DMS 273 (cell line): ENCODE measurements around the gene SPSB4.

Experiments
- DNase-seq: peaks from one replicate; lab custom pipeline; 2025; ENCODE audit not compliant: unreplicated experiment; lab: John Stamatoyannopoulos, UW

SPSB4 gene

DNA sequence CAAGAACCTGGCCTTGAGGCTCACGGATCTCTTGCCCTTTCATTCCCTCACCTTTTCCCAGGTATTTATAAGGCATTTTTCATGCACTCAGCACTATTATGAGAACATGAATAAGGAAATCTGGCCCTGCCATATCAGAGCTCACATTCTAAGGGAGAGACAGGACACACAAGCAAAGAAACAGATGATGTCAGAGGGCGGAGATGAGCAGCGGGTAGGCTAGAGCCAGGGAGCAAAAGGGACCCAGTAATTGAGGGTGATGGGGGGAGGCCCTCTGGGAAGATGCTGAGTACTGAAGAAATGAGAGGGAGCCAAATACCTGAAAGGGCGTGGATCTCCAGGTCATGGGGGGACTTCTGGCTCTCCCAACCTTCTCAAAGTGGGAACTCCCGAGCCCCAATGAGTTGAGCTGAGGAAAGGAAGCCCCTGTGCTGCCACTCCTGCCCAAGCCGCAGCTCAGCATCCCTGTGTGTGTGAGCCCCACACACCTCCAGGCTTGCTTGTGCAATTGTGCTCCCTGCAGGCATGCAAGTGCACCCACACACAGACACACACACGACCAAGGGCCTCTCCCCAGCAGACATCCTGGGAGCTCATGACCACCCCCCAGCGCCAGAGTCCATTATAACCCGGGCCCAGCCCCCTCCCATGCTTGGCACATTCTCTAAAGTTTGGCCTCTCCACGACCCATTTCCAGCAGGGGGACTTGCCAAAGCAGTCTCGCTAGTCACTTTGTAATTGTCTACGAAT lies 99.1 kb downstream of the SPSB4 start:
- peak; percentile 57 for DNase-seq

GRCh38 chr3:141150931-141151330 lies 99.8 kb downstream of the SPSB4 start:
- no peak for DNase-seq

DNA sequence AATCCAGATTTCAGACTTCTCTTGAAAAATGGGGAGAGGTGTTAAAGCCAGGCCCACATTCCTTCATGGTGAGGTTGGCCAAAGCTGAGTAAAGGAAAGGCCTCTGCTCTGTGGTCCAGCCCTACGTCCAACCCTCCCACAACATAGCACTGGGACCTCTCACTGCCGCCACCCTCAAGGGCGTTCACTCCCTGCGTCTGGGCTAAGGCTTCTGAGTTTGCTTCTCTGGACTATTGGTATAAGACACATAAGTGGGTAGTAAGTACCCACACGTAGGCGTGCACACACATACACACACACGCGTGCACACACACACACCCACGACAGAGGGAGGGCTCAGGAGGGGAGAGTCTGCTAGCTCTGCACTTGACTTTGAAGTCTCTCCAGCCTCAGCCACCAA lies 100.3 kb downstream of the SPSB4 start:
- DNase-seq, result no peak

DNA sequence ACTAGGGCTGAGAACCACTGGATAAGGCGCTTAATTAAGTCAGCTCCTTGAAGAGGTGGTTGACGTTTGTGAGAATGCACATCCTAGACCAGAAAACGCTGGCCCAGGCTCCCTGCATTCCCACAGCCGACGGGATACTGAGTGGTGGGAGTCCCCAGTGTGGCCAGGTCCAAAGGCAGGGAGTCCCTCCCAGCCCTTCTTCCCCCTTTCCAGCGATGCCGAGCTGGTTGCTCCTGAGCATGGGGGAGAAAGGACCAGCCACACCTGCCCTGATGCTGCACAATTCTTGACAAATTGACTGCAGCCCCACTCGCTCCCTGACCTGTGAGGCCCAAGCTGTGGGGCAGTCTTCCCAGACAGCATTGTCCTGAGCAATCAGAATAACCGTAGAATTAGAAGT lies 101.0 kb downstream of the SPSB4 start:
- no peak for DNase-seq

DNA sequence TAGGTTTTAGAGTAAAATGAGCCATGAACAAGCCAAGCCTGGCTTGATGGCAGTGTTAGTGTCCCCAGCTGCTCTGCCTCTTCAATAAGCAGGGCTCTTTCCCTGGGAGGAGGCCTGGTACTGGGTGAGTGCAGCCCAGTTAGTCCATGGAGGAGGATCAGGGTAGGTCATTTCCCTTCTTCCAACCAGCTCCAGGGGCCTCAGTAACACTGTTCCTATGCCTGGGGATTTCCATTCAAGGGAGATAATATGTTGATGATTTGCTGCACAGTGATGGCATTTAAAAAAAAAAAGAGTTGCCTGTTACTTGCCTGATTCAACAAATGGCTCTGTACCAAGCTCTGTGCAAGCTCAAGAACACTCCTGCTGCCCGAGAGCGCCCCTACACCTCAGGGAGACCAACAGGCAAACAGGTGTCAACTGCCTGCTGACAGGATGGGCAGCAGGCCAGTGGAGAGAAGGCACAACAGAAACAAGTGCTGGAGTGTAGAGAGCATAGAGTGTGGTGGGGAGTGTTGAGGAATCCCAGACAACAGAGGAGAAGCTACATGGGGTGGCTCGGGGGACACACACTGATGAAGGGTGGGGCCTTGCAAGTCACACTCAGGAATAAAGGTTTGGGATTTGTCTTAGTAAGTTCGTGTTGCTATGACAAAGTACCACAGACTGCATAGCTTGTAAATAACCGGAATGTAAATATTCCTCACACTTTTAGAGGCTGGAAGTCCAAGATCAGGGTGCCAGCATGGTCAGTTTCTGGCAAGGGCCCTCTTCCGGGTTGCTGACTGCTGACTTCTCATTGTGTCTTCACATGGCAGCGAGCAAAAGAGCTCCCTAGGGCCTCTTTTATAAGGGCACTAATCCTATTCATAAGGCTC lies 101.9 kb downstream of the SPSB4 start:
- peak; percentile 33 for DNase-seq

- no peak for DNase-seq
Observed at GRCh38 chr3:141153679-141153966, 102.5 kb downstream of the SPSB4 start.

- no peak for DNase-seq
Observed at GRCh38 chr3:141164852-141165251, 113.7 kb downstream of the SPSB4 start.

GRCh38 chr3:141167681-141168080 lies 116.5 kb downstream of the SPSB4 start:
- no peak for DNase-seq

GRCh38 chr3:141170678-141171295 lies 119.6 kb downstream of the SPSB4 start:
- DNase-seq, result no peak

GRCh38 chr3:141174674-141175073 lies 123.5 kb downstream of the SPSB4 start:
- no peak for DNase-seq

DNA sequence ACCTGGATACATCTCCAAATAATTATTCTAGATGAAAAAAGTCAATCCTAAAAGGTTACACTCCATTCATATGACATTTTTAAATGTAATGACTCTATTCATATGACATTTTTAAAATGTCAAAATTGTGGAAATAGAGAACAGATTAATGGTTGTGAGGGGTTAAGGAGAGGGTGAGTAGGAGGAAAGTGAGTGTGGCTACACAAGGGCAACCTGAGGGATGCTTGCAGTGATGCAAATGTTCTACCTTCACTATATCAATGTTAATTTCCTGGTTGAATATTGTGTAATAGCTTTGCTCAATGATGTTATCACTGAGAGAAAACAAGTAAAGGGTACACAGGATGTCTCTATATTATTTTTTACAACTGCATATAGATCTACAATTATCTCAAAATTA lies 125.6 kb downstream of the SPSB4 start:
- DNase-seq, result no peak

DNA sequence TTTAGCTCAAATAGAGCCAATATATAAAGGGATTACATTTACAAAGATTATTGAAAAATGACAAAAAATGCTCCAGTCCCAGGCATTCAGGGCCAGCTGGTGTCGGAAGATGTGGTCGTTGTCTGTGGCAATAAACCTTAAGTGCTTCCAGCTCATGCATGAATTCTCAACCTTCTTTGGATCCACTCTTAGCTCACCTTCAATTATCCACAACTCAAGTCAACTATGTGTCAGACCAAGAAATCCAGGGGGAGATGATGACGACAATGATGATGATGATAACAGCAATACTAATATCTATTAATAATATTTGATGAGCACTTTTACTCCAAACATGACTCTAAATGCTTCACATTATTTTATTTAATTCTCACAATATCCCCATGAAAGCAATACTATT lies 126.9 kb downstream of the SPSB4 start:
- DNase-seq, result no peak

DNA sequence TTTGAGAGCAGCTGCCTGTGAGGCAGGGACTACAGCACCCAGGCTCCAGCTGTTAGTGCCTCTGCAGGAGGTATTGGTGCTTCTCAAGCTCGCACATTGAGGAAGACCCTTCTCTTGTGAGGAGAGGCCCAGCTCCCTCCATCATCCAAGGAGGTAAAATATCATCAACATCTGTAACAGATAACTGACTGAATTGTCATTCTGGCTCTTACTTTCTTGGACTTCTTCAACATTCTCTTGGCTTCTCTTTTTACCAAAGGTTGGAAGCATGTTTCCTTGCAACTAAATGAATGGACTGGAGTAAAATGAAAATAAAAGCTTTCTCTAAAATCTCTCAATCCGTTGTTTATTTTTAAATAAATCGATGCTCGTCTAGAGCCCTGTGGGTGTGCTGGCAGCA lies 127.4 kb downstream of the SPSB4 start:
- DNase-seq, result no peak

DNA sequence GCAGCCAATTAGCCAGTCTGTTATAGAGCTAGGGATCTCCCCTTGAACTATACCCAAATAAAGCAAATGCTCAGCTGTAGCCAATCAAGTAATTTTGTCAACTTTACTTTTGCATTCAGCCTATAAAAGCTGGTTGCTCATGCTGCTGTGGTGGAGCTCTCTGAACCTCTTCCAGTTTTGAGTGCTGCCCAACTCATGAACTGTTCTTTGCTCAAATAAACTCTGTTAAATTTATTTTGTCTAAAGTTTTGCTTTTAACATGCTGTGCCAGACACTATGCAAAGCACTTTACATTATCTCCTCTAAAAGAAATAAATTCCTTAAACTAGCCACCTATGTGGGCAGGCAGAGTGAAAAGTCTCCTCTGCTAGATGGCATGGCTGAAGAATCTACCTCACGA lies 128.8 kb downstream of the SPSB4 start:
- no peak for DNase-seq

DNA sequence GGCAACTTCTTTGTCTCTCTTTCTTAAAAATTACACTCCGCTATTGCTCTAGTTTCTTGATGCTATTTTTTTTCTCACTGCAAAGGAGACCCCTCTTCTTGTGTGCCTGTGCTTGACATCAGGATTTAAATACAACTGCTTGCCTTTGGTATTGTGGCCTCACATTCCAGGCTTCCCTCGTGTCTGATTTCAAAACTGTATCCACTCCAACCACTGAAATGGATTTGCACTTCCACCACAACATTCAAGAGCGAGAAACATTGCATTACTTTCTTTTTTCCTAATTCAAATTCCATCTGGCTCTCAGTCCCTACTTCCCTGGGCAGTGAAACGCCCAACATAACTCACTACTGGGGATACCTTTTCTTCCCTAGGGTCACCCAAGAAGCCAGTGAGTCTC lies 130.0 kb downstream of the SPSB4 start:
- no peak for DNase-seq

GRCh38 chr3:141181819-141182218 lies 130.7 kb downstream of the SPSB4 start:
- no peak for DNase-seq

DNA sequence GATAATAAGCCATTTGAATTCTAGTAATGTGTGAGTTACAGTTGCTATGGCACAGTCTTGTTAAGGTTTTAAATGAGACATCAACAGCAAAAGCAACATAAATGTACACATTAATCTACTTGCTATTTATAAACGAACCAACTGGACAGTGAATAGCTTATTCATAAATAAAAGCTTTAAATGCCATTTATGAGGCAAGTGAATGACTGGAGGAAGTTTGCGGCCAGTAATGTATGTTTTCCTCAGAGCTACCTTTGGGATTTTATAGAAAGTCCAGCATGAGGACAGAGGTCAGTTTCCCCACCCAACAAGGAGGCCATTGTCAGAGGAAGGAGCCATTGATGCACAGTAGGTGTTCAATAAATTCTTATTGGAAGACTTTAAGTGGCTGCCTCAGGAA lies 132.5 kb downstream of the SPSB4 start:
- DNase-seq, result no peak

GRCh38 chr3:141184430-141184829 lies 133.3 kb downstream of the SPSB4 start:
- no peak for DNase-seq

DNA sequence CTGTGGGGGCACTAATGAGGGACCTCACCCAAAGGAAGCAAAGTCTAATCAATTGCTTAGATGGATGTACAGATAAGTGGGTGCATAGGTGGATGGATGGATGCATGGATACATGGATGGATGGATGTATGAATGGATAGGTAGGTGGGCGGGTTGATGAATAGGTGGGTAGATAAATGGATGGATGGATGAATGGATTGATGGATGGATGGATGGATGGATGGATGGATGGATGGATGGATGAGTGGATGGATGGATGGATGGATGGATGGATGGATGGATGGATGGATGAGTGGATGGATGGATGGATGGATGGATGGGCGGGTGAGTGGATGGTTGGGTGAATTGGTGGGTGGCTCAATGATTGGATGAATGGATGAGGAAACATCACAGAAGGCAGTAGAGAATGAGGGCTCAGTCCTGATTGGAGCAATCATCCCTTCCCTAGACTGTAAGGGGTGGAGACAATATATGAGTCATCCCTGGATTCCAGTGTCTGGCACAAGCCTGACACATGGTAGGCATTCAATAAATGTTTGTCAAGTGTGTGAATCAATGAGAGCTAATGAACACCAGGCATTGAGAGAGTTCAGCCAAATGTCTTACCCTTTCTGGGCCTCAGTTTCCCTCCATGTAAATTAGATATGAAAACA lies 140.1 kb downstream of the SPSB4 start:
- no peak for DNase-seq

DNA sequence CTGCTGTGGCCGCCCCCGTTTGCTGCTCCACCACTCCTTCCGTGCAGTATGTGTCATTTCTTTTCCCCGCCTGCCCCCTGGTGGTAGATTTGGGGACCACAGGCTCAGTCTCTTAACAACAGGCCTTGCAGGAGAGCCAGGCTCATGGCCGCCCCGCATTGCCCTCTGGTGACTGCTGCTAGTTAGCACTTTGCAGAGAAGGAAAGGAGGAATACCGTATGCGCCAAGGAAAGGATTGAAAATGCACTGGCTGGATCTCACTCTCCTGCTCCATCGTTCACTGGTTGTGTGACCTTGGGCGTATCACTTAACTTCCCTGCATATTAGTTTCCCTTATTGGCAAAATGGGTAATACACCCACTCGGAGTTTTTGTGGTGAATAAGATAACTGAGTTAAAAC lies 141.2 kb downstream of the SPSB4 start:
- DNase-seq, result peak; percentile 99

GRCh38 chr3:141193066-141193830 lies 142.1 kb downstream of the SPSB4 start:
- DNase-seq, result no peak
